ENCODE measurements around the gene FASTK. TPM values are rescaled to one million over a fixed set of nuclear protein-coding genes. Genes with fewer than 3 reads are reported as not detected.

Gene FASTK
- total RNA-seq, 1 donor from 2014 or later = 82.4 TPM

- Mint-ChIP-seq H3K4me1 (no peaks in the 10 kb centered on the region), H3K36me3 (ENCODE audit: low read depth) (peaks cover 2% of the 10 kb centered on the region), H3K9me3 (no peaks in the 10 kb centered on the region), H3K4me3 (no peak overlapping the region), H3K27ac (ENCODE audit: unreplicated experiment) (no peak overlapping the region), H3K27me3 (ENCODE audit: low read depth) (no peaks in the 10 kb centered on the region)
- DNase-seq (ENCODE audit: low read depth, low spot score) = no peak
- TF ChIP-seq CTCF (conservative IDR thresholded peaks at IDR 0.05) = no peak
These were observed 10.6 kb downstream of the FASTK start for GRCh38 chr7:151069841-151070573.

- H3K27me3 Mint-ChIP-seq (ENCODE audit: low read depth) = no peaks in the 10 kb centered on the region
- DNase-seq (ENCODE audit: low read depth, low spot score) = no peak
- H3K9me3 Mint-ChIP-seq = no peaks in the 10 kb centered on the region
- peaks cover 2% of the 10 kb centered on the region for H3K36me3 Mint-ChIP-seq (ENCODE audit: low read depth)
- no peak overlapping the region for H3K27ac Mint-ChIP-seq (ENCODE audit: unreplicated experiment)
- no peak overlapping the region for H3K4me3 Mint-ChIP-seq
- TF ChIP-seq CTCF (conservative IDR thresholded peaks at IDR 0.05) = no peak
- peaks cover 3% of the 10 kb centered on the region for H3K4me1 Mint-ChIP-seq
These were observed 12.4 kb downstream of the FASTK start for GRCh38 chr7:151068069-151068773.

GRCh38 chr7:151066273-151066974 lies 14.2 kb downstream of the FASTK start:
- no peak overlapping the region for H3K27ac Mint-ChIP-seq (ENCODE audit: unreplicated experiment)
- no peak for DNase-seq (ENCODE audit: low read depth, low spot score)
- no peak overlapping the region for H3K4me3 Mint-ChIP-seq
- no peaks in the 10 kb centered on the region for H3K27me3 Mint-ChIP-seq (ENCODE audit: low read depth)
- no peaks in the 10 kb centered on the region for H3K9me3 Mint-ChIP-seq
- H3K4me1 Mint-ChIP-seq = peaks cover 12% of the 10 kb centered on the region
- peaks cover 2% of the 10 kb centered on the region for H3K36me3 Mint-ChIP-seq (ENCODE audit: low read depth)
- no peak for TF ChIP-seq CTCF (conservative IDR thresholded peaks at IDR 0.05)

- peaks cover 19% of the 10 kb centered on the region for H3K4me1 Mint-ChIP-seq
- H3K9me3 Mint-ChIP-seq = no peaks in the 10 kb centered on the region
- peaks cover 2% of the 10 kb centered on the region for H3K36me3 Mint-ChIP-seq (ENCODE audit: low read depth)
- no peak for TF ChIP-seq CTCF (conservative IDR thresholded peaks at IDR 0.05)
- H3K4me3 Mint-ChIP-seq = no peak overlapping the region
- H3K27ac Mint-ChIP-seq (ENCODE audit: unreplicated experiment) = no peak overlapping the region
- no peaks in the 10 kb centered on the region for H3K27me3 Mint-ChIP-seq (ENCODE audit: low read depth)
- no peak for DNase-seq (ENCODE audit: low read depth, low spot score)
These were observed 15.1 kb downstream of the FASTK start for GRCh38 chr7:151065516-151065915.

GRCh38 chr7:151064993-151065392 lies 15.6 kb downstream of the FASTK start:
- Mint-ChIP-seq H3K4me1 (peaks cover 20% of the 10 kb centered on the region), H3K27ac (ENCODE audit: unreplicated experiment) (no peak overlapping the region), H3K4me3 (no peak overlapping the region)

More at GRCh38 chr7:151064993-151065392, 15.6 kb downstream of the FASTK start:
- Mint-ChIP-seq H3K36me3 (ENCODE audit: low read depth) (peaks cover 2% of the 10 kb centered on the region), H3K9me3 (no peaks in the 10 kb centered on the region), H3K27me3 (ENCODE audit: low read depth) (no peaks in the 10 kb centered on the region)
- TF ChIP-seq CTCF (conservative IDR thresholded peaks at IDR 0.05) = no peak
- no peak for DNase-seq (ENCODE audit: low read depth, low spot score)
